ENCODE data around the gene BRPF1.
A peak's percentile ranks its signal among the peaks of the same experiment; 100 is the strongest.

BRPF1 gene

GRCh38 chr3:9731206-9732079 lies at the start of gene BRPF1:
BRPF1 (plus strand) TSS chr3:9731735; CDS start chr3:9734141, 2,406 bp downstream.
- Histone ChIP-seq H3K79me2 (ENCODE audit: insufficient read depth, low read length) (peaks cover 33% of the 10 kb centered on the region), H3K9ac (ENCODE audit: low read length) (peak within 1 kb of the TSS; percentile 97), H3K36me3 (ENCODE audit: low read length) (no peaks in the 10 kb centered on the region), H3K4me3 (ENCODE audit: insufficient read depth, low read length, poor library complexity, severe bottlenecking) (peak within 1 kb of the TSS; percentile 86), H3K9me2 (replicated peaks; ENCODE audit: insufficient read depth, low read length) (no peaks in the 10 kb centered on the region), H3F3A (ENCODE audit: insufficient read depth) (0 out of 2 replicates have a peak, but pooled peaks cover 7% of the 10 kb centered on the region), H3K4me2 (ENCODE audit: low read depth, low read length, poor library complexity, severe bottlenecking) (peak within 1 kb of the TSS; percentile 97), H3K9me3 (ENCODE audit: insufficient read depth, low read length) (no peaks in the 10 kb centered on the region), H3K27ac (ENCODE audit: low read depth, low read length) (peak within 1 kb of the TSS; percentile 77), H3K27me3 (ENCODE audit: low read length) (no peaks in the 10 kb centered on the region), H4K20me1 (ENCODE audit: low read depth, low read length) (no peaks in the 10 kb centered on the region; the same call in 1 of the 2 replicates), H2AFZ (ENCODE audit: low read depth, low read length, severe bottlenecking) (peak within 1 kb of the TSS; percentile 97)
- TF ChIP-seq EZH2phosphoT487 (conservative IDR thresholded peaks at IDR 0.05; ENCODE audit: low read length) (no peak), CTCF (IDR thresholded peaks at IDR 0.05; ENCODE audit: insufficient read depth, low read length, poor library complexity, severe bottlenecking) (no peak)

- no peaks in the 10 kb centered on the region for H3K79me2 ChIP-seq (ENCODE audit: insufficient read depth, low read length)
- H3F3A ChIP-seq (ENCODE audit: insufficient read depth) = no peaks in the 10 kb centered on the region
- no peak overlapping the region for H3K4me2 ChIP-seq (ENCODE audit: low read depth, low read length, poor library complexity, severe bottlenecking)
- H3K9me3 ChIP-seq (ENCODE audit: insufficient read depth, low read length) = no peaks in the 10 kb centered on the region
- no peaks in the 10 kb centered on the region for H3K36me3 ChIP-seq (ENCODE audit: low read length)
- no peak overlapping the region for H3K27ac ChIP-seq (ENCODE audit: low read depth, low read length)
- no peak overlapping the region for H3K9ac ChIP-seq (ENCODE audit: low read length)
- no peaks in the 10 kb centered on the region for H4K20me1 ChIP-seq (ENCODE audit: low read depth, low read length)
- no peaks in the 10 kb centered on the region for H3K27me3 ChIP-seq (ENCODE audit: low read length)
- TF ChIP-seq EZH2phosphoT487 (conservative IDR thresholded peaks at IDR 0.05; ENCODE audit: low read length) = no peak
- TF ChIP-seq CTCF (IDR thresholded peaks at IDR 0.05; ENCODE audit: insufficient read depth, low read length, poor library complexity, severe bottlenecking) = no peak
- no peaks in the 10 kb centered on the region for H3K9me2 ChIP-seq (replicated peaks; ENCODE audit: insufficient read depth, low read length)
- H2AFZ ChIP-seq (ENCODE audit: low read depth, low read length, severe bottlenecking) = no peak overlapping the region
- H3K4me3 ChIP-seq (ENCODE audit: insufficient read depth, low read length, poor library complexity, severe bottlenecking) = no peak overlapping the region
Measured at GRCh38 chr3:9682096-9682495, 49.4 kb upstream of the BRPF1 start.

- Histone ChIP-seq H3K9ac (ENCODE audit: low read length) (no peak overlapping the region), H3K9me3 (ENCODE audit: insufficient read depth, low read length) (no peaks in the 10 kb centered on the region), H3K9me2 (replicated peaks; ENCODE audit: insufficient read depth, low read length) (no peaks in the 10 kb centered on the region), H3K4me2 (ENCODE audit: low read depth, low read length, poor library complexity, severe bottlenecking) (no peak overlapping the region), H3K79me2 (ENCODE audit: insufficient read depth, low read length) (no peaks in the 10 kb centered on the region), H2AFZ (ENCODE audit: low read depth, low read length, severe bottlenecking) (no peak overlapping the region), H4K20me1 (ENCODE audit: low read depth, low read length) (no peaks in the 10 kb centered on the region), H3F3A (ENCODE audit: insufficient read depth) (no peaks in the 10 kb centered on the region), H3K4me3 (ENCODE audit: insufficient read depth, low read length, poor library complexity, severe bottlenecking) (no peak overlapping the region), H3K27ac (ENCODE audit: low read depth, low read length) (no peak overlapping the region), H3K27me3 (ENCODE audit: low read length) (no peaks in the 10 kb centered on the region), H3K36me3 (ENCODE audit: low read length) (no peaks in the 10 kb centered on the region)
- TF ChIP-seq CTCF (IDR thresholded peaks at IDR 0.05; ENCODE audit: insufficient read depth, low read length, poor library complexity, severe bottlenecking) = no peak
- TF ChIP-seq EZH2phosphoT487 (conservative IDR thresholded peaks at IDR 0.05; ENCODE audit: low read length) = no peak
Measured at GRCh38 chr3:9683426-9683825, 48.1 kb upstream of the BRPF1 start.
